Suprapubic skin (tissue), 4 donors: ENCODE measurements around the gene ARID4A. TPM values are rescaled to one million over a fixed set of nuclear protein-coding genes. Genes with fewer than 3 reads are reported as not detected.

Experiments used
- DNase-seq, 2 donors: peaks; one replicate each; pipeline ENCODE4 v3.0.0-alpha.2; 2019; ENCODE audit warnings: low spot score in 2 of 2
- H3K27ac ChIP-seq: fragments of 200-600 bp; sonication (generic); one replicate; pipeline ENCODE4 v1.5.1; 2019
- H3K27me3 ChIP-seq: fragments of 200-600 bp; sonication (generic); one replicate; pipeline ENCODE4 v1.5.1; 2019
- H3K36me3 ChIP-seq: fragments of 200-600 bp; sonication (generic); one replicate; pipeline ENCODE4 v1.5.1; 2019
- H3K4me1 ChIP-seq: fragments of 200-600 bp; sonication (generic); one replicate; pipeline ENCODE4 v1.5.1; 2019
- H3K4me3 ChIP-seq: fragments of 200-600 bp; sonication (generic); one replicate; pipeline ENCODE4 v1.5.1; 2019; ENCODE audit warnings: mild to moderate bottlenecking
- H3K9me3 ChIP-seq: fragments of 200-600 bp; sonication (generic); one replicate; pipeline ENCODE4 v1.5.1; 2019
- CTCF ChIP-seq, 2 donors: fragments of 200-600 bp in 1 of 2; fragments of 450-650 bp in 1 of 2; sonication (generic) in 1 of 2; IDR thresholded peaks; one replicate each; pipeline ENCODE4 v1.5.1; 2016 to 2019; ENCODE audit warnings: antibody characterized with exemption in 2 of 2, mild to moderate bottlenecking in 1 of 2, moderate library complexity in 1 of 2
- EP300 ChIP-seq: sonication (generic); formaldehyde crosslinking; IDR thresholded peaks from one replicate; pipeline ENCODE4 v1.6.1; 2017; ENCODE audit warnings: antibody characterized with exemption
- POLR2A ChIP-seq, 2 donors: fragments of 450-650 bp; IDR thresholded peaks; one replicate each; pipeline ENCODE4 v1.6.1; 2017; ENCODE audit warnings: antibody characterized with exemption in 2 of 2, mild to moderate bottlenecking in 2 of 2, moderate library complexity in 2 of 2
- POLR2AphosphoS5 ChIP-seq, 3 donors: sonication (generic); formaldehyde crosslinking; IDR thresholded peaks; one replicate each; pipeline ENCODE4 v1.6.1; 2017; ENCODE audit warnings: antibody characterized with exemption in 3 of 3
- WGBS: methylation state at CpG from one replicate; pipeline ENCODE4 v1.1.5; 2018; 5-methylcytosine and 5-hydroxymethylcytosine counted together
- total RNA-seq, 4 donors: library from RNA; depleted of rRNA; stranded (reverse); fragments of >200 nt; gene quantifications; one replicate each; pipeline ENCODE4 v1.1.0, GENCODE V29; 2016

Gene ARID4A
- total RNA-seq, 4 donors from 2014 or later = 11.0 to 42.2 (median 14.4) TPM

GRCh38 chr14:58270628-58271027 is 27.7 kb upstream of the ARID4A start:
- Histone ChIP-seq H3K4me3 (no peak overlapping the region), H3K27me3 (no peaks in the 10 kb centered on the region), H3K9me3 (no peaks in the 10 kb centered on the region), H3K36me3 (peaks cover 81% of the 10 kb centered on the region), H3K27ac (no peak overlapping the region), H3K4me1 (peaks cover 4% of the 10 kb centered on the region)
- 73% methylated on average over 2 of the region's 2 CpGs for WGBS
- DNase-seq = no peak
- TF ChIP-seq CTCF (IDR thresholded peaks at IDR 0.05) = no peak
- no peak for TF ChIP-seq POLR2AphosphoS5 (IDR thresholded peaks at IDR 0.05)
- no peak for TF ChIP-seq EP300
- no peak for TF ChIP-seq POLR2A (IDR thresholded peaks at IDR 0.05)

- Histone ChIP-seq H3K27ac (no peak overlapping the region), H3K9me3 (no peaks in the 10 kb centered on the region), H3K27me3 (no peaks in the 10 kb centered on the region), H3K4me3 (no peak overlapping the region), H3K36me3 (peaks cover 69% of the 10 kb centered on the region), H3K4me1 (peaks cover 12% of the 10 kb centered on the region)
- WGBS = 70% methylated on average over 4 of the region's 4 CpGs
- no peak for DNase-seq
- no peak for TF ChIP-seq EP300
- no peak for TF ChIP-seq POLR2AphosphoS5 (IDR thresholded peaks at IDR 0.05)
- TF ChIP-seq POLR2A (IDR thresholded peaks at IDR 0.05) = no peak
- TF ChIP-seq CTCF (IDR thresholded peaks at IDR 0.05) = no peak
Measured at GRCh38 chr14:58272588-58273372, 25.6 kb upstream of the ARID4A start.

GRCh38 chr14:58274881-58275280 is 23.5 kb upstream of the ARID4A start:
- TF ChIP-seq POLR2A (IDR thresholded peaks at IDR 0.05) (no peak), EP300 (no peak), CTCF (IDR thresholded peaks at IDR 0.05) (no peak), POLR2AphosphoS5 (IDR thresholded peaks at IDR 0.05) (no peak)
- no peak overlapping the region for H3K4me3 ChIP-seq
- H3K27me3 ChIP-seq = no peaks in the 10 kb centered on the region
- DNase-seq = no peak
- H3K4me1 ChIP-seq = peaks cover 12% of the 10 kb centered on the region
- H3K9me3 ChIP-seq = no peaks in the 10 kb centered on the region
- no peak overlapping the region for H3K27ac ChIP-seq
- peaks cover 64% of the 10 kb centered on the region for H3K36me3 ChIP-seq

GRCh38 chr14:58275527-58276190 is 22.7 kb upstream of the ARID4A start:
- Histone ChIP-seq H3K4me1 (peaks cover 16% of the 10 kb centered on the region), H3K9me3 (no peaks in the 10 kb centered on the region), H3K4me3 (no peak overlapping the region), H3K27me3 (no peaks in the 10 kb centered on the region), H3K27ac (no peak overlapping the region), H3K36me3 (peaks cover 56% of the 10 kb centered on the region)
- no peak for TF ChIP-seq CTCF (IDR thresholded peaks at IDR 0.05)
- TF ChIP-seq POLR2A (IDR thresholded peaks at IDR 0.05) = no peak
- TF ChIP-seq EP300 = no peak
- no peak for TF ChIP-seq POLR2AphosphoS5 (IDR thresholded peaks at IDR 0.05)
- DNase-seq = no peak
- WGBS = 75% methylated on average over 2 of the region's 2 CpGs

- no peak for DNase-seq
- no peaks in the 10 kb centered on the region for H3K9me3 ChIP-seq
- peaks cover 51% of the 10 kb centered on the region for H3K36me3 ChIP-seq
- TF ChIP-seq POLR2AphosphoS5 (IDR thresholded peaks at IDR 0.05) (no peak), EP300 (no peak), POLR2A (IDR thresholded peaks at IDR 0.05) (no peak), CTCF (IDR thresholded peaks at IDR 0.05) (no peak)
- no peak overlapping the region for H3K27ac ChIP-seq
- H3K27me3 ChIP-seq = no peaks in the 10 kb centered on the region
- peaks cover 22% of the 10 kb centered on the region for H3K4me1 ChIP-seq
- 58% methylated on average over 1 of the region's 1 CpG for WGBS
- no peak overlapping the region for H3K4me3 ChIP-seq
Measured at GRCh38 chr14:58276208-58276607, 22.1 kb upstream of the ARID4A start.
